PFSK-1 (cell line): Measurements from ENCODE around the gene MT1A.

Experiments used
- FOXP2 ChIP-seq: optimal IDR thresholded peaks from 2 replicates; pipeline ENCODE3; 2011; ENCODE audit warnings: borderline replicate concordance, control low read depth, inconsistent platforms; ENCODE audit not compliant: insufficient read depth; ENCODE audit errors: extremely low read length, extremely low read depth
- POLR2AphosphoS5 ChIP-seq: IDR thresholded peaks from 2 replicates; pipeline ENCODE4 v1.6.1; 2012; ENCODE audit warnings: low read depth, mild to moderate bottlenecking, control low read depth, low read length, moderate library complexity
- REST ChIP-seq, 2 experiments: IDR thresholded peaks; 2 replicates each; pipeline versions ENCODE4 v1.6.1 to v1.8.0; 2011 to 2012; ENCODE audit warnings: low read depth in 2 of 2, low read length in 2 of 2, control low read depth in 1 of 2, inconsistent platforms in 1 of 2, mild to moderate bottlenecking in 1 of 2, moderate library complexity in 1 of 2; ENCODE audit not compliant: insufficient read depth in 1 of 2
- SIN3A ChIP-seq: IDR thresholded peaks from 2 replicates; pipeline ENCODE4 v1.6.1; 2012; ENCODE audit warnings: mild to moderate bottlenecking, low read length, moderate library complexity, borderline replicate concordance; ENCODE audit not compliant: insufficient read depth
- TAF1 ChIP-seq: IDR thresholded peaks from 2 replicates; pipeline ENCODE4 v1.6.1; 2012; ENCODE audit warnings: low read length, control low read depth, borderline replicate concordance; ENCODE audit not compliant: insufficient read depth

Gene MT1A

GRCh38 chr16:56675685-56676210 lies 37.3 kb downstream of the MT1A start:
- no peak for TF ChIP-seq REST (IDR thresholded peaks at IDR 0.05; ENCODE audit: insufficient read depth in 1 of 2, low read depth in 2 of 2, low read length in 2 of 2)
- no peak for TF ChIP-seq POLR2AphosphoS5
- TF ChIP-seq TAF1, result no peak
- TF ChIP-seq FOXP2, result no peak

GRCh38 chr16:56677474-56677873 lies 39.0 kb downstream of the MT1A start:
- TF ChIP-seq SIN3A (no peak), REST (IDR thresholded peaks at IDR 0.05; ENCODE audit: insufficient read depth in 1 of 2, low read depth in 2 of 2, low read length in 2 of 2) (no peak), TAF1 (no peak), POLR2AphosphoS5 (no peak), FOXP2 (no peak)

- TF ChIP-seq POLR2AphosphoS5 (no peak), SIN3A (no peak), FOXP2 (no peak)
Measured at GRCh38 chr16:56679078-56679730, 40.7 kb downstream of the MT1A start.

- TF ChIP-seq REST (IDR thresholded peaks at IDR 0.05; ENCODE audit: insufficient read depth in 1 of 2, low read depth in 2 of 2, low read length in 2 of 2) (no peak), FOXP2 (no peak), SIN3A (no peak), TAF1 (no peak), POLR2AphosphoS5 (no peak)
Measured at GRCh38 chr16:56679818-56680217, 41.4 kb downstream of the MT1A start.

- no peak for TF ChIP-seq SIN3A
- peak; percentile 68 for TF ChIP-seq POLR2AphosphoS5
Measured at GRCh38 chr16:56681939-56682702, 43.7 kb downstream of the MT1A start, which contains the start of gene MT1X. MT1X (plus strand) TSS chr16:56682470; CDS start chr16:56682541, 71 bp downstream.
